ENCODE measurements around the gene RDH5.

The RDH5 gene

DNA sequence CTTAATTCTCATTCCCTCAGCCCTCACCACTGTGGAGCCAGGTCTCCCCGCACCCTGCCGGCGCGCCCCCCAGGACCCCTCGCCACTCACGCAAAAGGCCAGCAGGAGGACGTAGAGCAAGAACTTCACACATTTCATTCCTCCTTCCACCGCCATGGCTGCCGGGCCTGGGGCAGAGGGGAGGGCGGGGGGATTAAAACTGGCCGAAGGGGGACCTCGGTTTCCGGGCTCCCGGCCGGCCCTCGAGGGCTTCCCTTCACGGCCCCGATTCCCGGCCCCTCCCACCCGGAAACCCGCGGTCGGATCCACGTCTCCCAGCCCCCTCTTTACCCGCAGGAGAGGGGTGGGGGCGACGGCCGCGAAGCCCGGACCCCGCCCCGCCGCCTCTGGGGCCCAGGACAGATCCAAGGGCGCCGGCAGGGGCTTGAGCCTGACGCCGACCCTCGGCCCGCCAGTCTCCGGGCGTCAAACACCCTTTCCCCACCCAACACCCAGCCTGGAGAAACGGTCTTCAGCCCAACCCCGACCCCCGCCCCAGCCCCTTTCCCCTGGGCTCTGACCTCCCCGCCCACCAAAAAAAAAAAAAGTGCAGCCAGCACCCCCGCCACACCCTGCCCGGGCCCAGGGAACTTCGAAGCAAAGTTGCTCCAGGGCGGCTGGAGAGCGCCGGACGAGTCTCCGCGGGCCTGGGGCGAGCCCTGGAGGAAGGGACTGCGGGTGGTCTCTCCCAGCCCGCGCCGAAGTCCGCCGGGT is 8.2 kb downstream of the RDH5 start:
- DNase-seq (ENCODE audit: low read depth in 2 of 2, low spot score in 1 of 2) = no peak

DNA sequence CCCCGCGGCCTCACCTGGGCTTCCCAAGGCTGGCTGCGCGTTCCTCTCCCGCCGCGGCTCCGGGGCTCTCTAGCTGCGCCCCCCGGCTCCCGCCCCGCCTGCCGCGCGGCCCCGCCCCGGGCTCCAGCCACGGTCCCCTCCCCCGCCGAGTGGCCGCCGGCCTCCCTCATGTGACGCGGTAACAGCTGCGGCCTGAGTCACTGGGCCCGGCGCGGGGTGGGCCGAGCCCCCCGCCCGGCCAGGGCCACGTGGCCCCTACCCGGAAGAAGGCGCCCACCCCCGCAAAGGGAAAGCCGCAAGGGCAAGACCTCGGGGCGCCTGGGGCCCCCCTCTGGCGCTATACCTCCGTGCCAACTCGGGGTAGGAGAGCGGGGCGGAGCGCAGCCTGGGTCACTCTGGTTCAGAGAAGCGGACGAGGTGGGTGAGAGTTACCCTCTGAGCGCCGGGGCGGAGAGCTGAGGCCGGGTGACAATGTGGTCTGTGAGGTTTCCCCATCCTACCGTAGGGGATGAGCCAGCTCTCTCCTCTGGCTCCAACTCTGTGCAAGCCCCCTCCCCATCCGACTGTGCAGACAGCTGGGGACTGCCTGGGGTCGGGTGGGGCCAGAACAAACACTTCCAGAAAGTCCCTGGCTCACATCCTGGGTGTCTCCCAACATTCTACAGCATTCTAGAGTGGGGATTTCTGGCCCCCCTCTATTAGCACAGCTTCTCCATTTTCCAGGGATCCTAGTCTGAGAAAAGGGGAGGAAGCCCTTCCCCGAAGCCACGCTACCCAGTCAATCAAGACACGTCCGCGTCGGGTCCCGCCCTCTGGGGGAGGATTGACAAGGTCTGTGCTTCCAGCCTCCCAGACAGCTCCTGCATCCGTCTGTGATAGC is 9.0 kb downstream of the RDH5 start, which contains the start of gene CD63:
CD63 (minus strand) TSS at position 71 of the 880 bp plus-strand sequence. CDS start 668 bp downstream, outside the sequence.
- DNase-seq (ENCODE audit: low read depth in 2 of 2, low spot score in 1 of 2) = peak; percentile 38 to 66

DNA sequence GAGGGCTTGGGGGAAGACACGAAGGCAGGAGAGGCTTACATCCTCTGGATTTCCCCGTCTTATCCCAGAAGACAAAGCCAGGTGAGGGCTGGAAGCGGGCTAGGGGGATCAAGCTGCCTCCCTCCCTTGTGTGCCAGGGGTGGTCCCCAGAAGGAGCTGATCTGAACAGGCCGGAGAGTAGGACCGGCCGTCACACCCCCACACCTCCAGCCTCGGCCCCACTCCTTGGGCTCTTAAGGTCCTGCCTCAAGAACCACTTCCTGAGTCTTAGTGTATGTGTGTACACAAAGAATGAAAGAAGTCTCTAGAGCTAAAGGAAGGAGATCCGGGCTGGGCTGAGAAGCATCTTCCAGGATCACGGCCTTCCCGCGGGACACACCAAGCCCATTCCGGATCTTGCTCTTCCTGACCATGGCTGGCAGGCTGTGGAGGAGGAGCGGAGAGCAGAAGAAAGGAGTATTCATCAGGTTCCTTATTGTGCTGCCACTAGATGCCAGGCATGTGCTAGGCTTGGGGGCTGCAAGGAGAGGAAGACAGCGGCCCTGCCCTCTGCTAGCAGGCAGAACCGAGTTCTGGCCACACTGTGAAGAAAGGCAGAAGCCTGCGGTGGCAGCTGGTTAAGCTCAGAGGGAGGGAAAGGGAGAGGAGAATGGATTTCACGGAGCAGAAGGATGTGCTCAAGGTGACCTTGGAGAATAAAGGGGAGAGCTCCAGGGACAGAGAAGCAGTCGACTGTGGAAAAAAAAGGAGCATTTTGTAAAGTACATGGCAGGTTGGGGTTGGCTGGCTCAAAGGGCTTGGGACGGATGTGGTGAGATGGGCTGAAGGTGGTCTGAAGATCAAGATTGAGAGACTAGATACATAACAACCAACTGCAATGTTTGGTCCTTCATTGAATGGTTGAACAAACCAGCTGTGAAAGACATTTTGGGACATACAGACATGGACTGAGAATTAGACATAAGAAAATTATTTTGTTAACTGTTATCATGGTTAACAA is 9.9 kb downstream of the RDH5 start:
- DNase-seq (ENCODE audit: low read depth in 2 of 2, low spot score in 1 of 2) = no peak

DNA sequence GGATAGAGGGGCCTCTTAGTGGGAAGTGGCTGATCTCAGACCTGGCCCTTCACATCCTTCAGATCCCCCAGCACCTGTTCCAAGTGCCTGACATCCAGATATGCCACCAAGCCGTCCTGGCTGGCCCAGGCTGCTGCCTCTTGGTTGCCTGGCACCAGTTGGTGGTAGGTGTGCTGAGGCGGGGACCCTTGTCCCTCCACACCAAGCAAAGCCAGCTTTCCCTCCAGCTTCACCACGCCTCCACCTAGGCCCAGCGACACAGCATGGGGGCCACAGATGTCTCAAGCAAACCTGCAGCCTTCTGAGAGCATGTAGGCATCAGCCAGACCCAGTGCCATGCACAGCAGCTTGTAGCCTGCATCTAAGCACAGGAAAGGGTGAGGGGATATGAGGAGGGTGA is 12.1 kb downstream of the RDH5 start:
- DNase-seq (ENCODE audit: low read depth in 2 of 2, low spot score in 1 of 2) = no peak

DNA sequence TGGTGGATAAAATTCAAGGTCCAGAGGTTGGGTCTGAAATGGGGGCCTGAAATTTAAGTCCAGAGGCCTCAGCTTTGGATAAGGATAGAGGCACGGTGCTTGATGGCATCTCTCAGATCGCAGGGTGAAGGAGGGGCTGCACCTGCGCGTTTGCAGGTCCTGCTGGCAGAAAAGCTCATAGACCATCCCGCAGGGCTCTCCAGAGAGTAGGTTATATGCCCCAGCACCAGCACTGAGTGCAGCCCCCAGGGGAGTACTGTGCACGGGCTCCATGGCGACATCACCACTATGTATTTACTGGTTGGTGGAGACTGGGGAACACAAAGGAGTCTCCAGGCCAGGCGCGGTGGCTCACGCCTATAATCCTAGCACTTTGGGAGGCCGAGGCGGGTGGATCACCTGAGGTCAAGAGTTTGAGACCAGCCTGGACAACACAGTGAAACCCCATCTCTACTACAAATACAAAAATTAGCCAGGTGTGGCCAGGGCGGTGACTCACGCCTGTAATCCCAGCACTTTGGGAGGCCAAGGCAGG is 12.9 kb downstream of the RDH5 start:
- DNase-seq (ENCODE audit: low read depth in 2 of 2, low spot score in 1 of 2) = no peak

DNA sequence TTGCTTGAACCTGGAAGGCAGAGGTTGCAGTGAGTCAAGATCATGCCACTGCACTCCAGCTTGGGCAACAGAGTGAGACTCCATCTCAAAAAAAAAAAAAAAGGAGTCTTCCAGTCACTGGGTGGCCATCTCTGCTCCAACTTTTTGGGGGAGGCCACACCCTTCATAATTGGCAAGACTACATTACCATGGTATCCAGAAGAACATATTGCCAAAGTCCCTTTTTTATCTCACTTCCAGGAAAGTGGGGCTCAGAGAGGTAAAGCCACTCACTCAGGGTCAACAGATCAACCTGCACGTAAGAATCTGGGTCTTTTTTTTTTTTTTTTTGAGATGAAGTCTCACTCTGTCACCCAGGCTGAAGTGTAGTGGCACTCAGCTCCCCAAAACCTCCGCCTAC is 13.7 kb downstream of the RDH5 start:
- no peak for DNase-seq (ENCODE audit: low read depth in 2 of 2, low spot score in 1 of 2)

DNA sequence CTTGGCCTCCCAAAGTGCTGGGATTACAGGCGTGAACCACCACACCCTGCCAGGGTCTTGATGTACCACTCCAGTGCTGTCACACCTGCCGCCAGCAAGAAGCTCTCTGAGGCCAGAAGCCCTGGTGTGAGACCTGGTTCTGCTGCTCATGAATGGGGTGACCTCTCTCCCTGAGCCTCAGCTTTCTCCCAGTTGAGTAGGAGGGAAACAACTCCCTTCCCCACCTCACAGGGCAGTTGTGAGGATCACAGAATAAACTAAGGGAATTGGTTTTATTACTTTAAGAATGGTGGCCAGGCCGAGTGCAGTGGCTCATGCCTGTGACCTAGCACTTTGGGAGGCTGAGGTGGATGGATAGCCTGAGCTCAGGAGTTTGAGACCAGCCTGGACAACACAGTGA is 14.4 kb downstream of the RDH5 start:
- DNase-seq (ENCODE audit: low read depth in 2 of 2, low spot score in 1 of 2) = no peak

DNA sequence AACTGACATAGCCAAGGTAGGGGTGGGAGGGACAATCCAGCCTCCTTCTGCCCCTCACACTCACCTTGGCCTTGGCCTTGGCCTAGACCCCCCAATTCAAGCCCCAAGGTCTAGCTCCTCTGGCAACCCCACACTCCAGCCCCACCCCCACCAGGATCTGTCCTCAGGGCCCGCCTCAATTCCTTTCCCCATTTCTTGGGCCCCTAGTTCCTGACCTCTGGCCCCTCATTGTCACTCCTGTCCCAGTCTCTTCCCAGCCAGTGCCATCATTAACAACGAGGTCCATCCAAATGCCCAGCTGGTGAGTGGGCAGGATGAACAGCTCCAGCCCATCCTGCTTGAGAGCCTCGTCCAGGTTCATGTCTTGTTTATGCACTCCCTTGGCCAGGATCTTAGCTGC is 15.9 kb downstream of the RDH5 start:
- DNase-seq (ENCODE audit: low read depth in 2 of 2, low spot score in 1 of 2) = no peak

DNA sequence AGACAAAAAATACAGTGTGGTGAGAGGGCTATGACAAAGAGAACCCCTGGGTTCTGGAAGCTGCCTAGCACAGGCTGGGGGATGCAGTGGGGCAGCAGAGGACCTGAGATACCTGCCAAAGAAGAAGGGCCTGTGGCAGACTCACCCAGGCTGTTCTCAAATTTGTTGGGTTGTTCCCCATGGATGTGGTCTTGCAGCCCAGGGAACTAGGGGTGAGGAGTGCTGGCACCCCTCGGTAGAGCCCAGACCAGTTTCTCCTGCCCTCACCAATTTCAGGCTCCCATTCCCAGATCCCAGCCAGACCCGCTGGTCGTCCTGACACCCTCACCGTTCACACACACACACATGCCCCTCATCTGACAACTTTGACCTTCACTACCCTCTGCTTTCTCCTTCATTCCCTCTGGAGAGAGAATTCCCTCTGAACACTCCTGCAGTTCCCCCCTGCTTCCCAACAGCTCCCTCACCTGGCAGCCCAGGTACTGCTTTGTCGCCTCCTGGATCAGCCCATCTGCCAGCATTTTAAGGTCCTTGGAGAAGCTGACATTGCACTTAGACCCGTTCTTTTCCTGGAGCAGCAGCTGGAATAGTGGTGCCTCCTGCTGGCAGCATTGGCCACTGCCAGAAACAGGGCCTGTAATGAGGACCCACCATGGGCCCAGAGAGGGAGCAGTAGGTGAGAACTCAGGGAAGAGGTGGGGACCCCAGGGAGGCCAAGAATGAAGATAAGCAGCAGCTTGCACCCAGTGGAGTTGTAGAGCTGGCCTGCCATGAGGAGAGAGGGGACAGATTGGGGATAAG is 16.8 kb downstream of the RDH5 start:
- no peak for DNase-seq (ENCODE audit: low read depth in 2 of 2, low spot score in 1 of 2)

DNA sequence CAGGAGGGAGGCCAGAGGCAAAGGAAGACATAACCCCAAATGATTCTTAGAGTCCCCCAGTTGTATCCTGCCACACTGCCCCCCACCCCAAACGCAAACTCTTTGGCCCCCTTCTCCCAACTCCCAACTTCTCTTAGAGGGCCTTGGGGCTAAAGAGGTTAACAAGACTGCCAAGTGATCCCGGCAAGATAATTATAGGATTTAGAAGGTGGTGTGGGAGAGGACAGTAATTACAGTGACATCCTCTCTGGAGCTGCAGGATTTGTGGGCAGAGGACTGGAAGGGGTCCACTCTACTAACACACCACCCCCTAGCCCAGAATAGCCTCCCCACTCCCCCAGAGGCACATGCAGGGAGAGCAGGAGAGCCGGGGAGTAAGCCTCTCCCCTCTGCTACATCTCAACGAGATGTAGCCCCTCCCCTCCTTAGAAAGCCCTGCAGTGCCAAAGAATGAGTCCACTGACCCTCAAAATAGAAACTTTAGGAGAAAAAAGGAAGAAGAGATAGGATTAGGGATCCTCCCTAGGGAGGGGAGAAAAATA is 17.5 kb downstream of the RDH5 start:
- no peak for DNase-seq (ENCODE audit: low read depth in 2 of 2, low spot score in 1 of 2)

DNA sequence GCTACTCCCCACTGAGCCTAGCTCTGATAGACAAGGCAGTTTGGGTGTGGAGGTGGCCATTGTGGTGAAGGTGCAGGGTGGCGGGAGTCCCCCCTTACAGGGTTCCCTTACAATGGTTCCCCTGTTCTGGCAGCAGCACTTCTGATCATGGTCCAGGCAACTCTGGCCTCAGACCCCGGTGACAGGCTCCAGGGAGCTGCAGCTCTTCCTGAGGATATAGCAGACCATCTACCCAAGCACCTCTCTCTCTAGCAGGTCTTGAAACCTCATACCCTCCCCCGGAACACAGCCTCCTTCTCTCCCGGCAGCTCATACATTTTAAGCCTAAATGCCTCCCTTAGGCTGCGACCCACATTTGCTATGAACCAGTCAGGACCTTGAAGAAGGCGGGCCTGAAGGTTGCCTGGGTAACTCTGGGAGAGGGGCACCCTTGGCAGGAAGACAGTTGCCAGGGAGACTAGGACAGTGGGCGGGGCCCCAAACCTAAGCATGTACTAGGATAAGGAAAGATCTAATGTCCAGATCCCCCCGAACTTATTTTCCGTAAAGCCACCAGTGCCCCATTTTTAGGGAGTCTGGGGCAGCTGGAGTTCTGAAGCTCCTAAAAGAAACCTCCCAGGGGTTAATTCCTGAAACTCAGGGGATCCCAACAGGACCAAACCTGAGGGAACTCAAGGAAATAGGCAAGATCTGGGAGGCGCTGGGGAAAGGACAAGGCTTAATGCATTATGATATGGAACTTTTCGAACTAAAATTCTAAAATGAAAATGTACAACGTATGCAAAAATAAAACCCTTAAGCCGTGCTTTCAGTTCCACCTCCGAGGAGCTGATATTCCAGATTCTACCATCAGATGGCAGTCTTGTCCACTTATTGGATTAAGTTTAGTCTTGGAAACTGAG is 18.2 kb downstream of the RDH5 start:
- DNase-seq (ENCODE audit: low read depth in 2 of 2, low spot score in 1 of 2) = peak; percentile 53 to 60

DNA sequence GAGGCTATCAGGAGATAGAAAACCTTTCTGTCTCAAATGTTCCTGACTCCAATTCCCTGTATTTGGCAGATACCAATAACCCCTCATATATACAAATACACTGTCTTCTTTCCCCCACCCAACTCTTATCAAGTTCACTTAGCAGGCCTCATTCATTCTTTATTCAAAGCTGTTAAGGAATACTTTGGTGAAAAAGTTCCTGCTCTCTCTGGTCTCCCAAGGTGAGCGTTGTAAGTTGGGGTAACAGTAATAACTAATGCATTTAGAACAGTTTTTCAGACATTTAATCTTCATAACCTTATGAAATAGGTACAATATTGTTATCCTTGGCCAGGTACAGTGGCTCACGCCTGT is 18.8 kb downstream of the RDH5 start:
- no peak for DNase-seq (ENCODE audit: low read depth in 2 of 2, low spot score in 1 of 2)

DNA sequence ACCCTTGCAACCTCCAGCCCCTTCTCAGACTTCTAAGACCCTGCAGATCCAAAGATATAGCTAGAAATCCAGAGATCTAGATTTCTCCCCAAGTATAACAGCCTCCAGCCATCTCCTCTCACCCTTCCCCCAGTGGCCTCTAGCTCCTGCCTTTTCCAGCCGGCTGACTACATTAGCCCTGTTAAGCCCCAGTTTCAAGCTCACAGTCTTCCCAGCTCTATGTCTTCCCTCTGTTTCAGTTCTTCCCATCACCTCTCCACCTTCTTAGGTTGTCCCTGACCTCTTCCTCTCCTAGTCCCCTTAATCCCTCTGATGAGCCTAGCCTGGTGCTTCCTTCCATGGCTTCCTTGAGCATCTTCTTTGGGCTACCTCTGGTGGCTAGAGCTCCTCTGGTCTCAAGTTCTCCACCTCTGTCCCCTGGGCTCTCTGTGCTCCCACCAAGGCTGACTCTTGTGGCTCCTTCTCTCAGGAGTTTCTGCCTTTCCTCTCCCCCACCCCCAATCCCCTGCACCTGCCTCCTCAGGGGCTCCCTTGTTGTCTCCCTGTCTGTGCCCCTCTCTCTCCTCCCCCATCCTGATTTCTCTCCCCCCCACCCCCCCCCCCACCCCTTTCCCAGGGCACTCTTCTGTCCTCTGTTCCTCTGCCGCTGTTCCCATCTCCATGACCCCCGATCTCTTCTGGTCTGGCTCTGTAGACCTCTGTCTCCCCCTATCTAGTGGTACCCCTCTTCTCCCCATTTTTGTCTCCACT is 21.9 kb downstream of the RDH5 start:
- DNase-seq (ENCODE audit: low read depth in 2 of 2, low spot score in 1 of 2) = no peak

DNA sequence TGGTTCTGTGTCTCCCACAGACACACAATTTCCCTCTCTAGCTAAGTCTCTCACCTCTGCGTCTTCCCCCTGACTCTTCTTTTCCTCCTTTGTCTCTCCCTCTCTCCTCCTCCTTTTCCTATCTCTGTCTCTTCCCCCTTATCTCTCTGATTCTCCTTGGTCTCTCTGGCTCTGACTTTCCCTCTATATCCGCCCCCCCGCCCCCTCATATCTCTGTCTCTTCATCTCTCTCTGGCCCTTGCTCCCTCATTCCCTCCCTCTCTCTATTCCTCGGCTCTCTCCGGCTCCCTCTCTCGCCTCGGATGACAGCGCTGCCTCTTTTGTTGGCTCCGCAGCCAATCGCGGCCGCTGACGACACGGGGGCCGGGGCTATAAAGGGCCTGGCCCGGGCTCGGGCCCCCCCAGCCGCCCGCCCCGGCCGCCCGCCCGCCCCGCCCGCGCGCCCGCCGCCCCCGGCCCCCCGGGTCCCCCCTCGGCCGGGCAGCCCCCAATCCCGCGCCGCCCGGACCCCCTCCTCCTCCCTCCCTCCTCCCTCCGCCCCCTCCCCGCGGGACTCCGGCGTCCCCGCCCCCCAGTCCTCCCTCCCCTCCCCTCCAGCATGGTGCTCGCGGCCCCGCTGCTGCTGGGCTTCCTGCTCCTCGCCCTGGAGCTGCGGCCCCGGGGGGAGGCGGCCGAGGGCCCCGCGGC is 22.7 kb downstream of the RDH5 start, which contains the start of gene GDF11:
GDF11 (plus strand) TSS at position 404 of the 687 bp plus-strand sequence; CDS start at position 599, 195 bp downstream.
- DNase-seq (ENCODE audit: low read depth in 2 of 2, low spot score in 1 of 2) = no peak

DNA sequence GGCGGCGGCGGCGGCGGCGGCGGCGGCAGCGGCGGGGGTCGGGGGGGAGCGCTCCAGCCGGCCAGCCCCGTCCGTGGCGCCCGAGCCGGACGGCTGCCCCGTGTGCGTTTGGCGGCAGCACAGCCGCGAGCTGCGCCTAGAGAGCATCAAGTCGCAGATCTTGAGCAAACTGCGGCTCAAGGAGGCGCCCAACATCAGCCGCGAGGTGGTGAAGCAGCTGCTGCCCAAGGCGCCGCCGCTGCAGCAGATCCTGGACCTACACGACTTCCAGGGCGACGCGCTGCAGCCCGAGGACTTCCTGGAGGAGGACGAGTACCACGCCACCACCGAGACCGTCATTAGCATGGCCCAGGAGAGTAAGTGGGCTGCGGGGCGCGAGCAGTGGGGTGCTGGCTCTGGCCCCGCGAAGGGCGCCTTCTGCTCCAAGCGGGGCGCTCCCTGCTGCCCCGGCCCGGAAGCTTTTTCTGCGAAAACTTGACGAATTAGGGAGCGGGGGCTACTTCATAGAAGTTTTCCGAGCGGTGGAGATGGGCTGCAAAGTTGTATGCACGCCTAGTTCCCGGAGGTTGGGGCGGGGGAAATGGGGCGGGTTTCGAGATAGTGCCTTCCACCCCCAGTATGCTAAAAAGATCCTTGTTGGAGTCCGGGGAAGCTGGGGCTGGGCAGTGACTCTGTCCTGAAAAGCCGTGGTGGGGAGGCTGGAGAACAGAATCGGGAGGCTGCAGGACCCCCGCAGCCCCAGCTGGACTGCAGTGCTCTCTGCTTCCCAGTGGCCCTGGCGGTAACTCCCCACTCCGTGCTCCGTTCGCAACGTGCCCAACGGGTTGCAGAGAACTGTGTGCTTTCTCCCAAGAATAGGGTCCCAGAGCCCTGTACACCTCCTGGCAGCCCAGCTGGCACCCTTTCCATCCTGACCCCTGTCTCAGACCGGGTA is 23.5 kb downstream of the RDH5 start:
- no peak for DNase-seq (ENCODE audit: low read depth in 2 of 2, low spot score in 1 of 2)

DNA sequence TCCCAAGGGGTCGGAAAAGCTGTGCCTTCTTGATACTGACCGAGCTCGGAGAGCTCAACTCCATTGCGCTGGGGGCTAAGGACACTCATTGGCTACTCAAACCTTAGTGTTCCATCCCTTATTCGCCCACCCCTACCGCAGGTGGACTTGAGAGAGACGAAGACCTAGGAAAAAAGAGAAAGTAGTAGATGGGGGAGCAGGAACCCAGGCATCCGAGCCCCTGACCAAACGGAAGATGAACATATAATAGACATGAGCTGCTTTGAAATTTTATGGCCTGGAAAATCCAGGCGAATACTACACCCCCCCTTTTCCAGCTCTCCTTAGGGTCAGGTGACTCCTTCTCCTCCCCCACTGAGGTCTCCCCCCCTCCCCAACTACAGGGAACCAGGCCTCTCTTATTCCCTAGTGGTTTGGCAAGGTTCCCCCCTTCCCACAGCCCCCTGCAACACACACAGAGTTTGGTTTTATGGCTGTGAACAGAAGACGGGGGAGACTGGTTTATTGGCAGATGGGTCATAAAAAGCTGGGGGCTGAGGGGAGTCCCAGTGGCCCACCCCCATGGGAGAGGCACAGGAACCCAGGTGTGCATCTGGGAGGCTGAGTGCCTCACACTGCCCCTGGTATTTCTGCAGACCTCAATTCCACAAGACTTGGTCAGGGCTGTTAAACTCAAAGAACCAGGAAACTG is 24.3 kb downstream of the RDH5 start:
- no peak for DNase-seq (ENCODE audit: low read depth in 2 of 2, low spot score in 1 of 2)

All from stimulated activated CD8-positive, alpha-beta memory T cell treated with anti-CD3 and anti-CD28 coated beads, Interleukin-4, amount 100 ng/mL, for 4 hours (primary cell).